Suprapubic skin (tissue), 4 donors: ENCODE results near the gene ATF6. TPM values are rescaled to one million over a fixed set of nuclear protein-coding genes. Genes with fewer than 3 reads are reported as not detected.

Source experiments
- DNase-seq, 2 donors: peaks; one replicate each; pipeline ENCODE4 v3.0.0-alpha.2; 2019; ENCODE audit warnings: low spot score in 2 of 2
- H3K27ac ChIP-seq: fragments of 200-600 bp; sonication (generic); one replicate; pipeline ENCODE4 v1.5.1; 2019
- H3K27me3 ChIP-seq: fragments of 200-600 bp; sonication (generic); one replicate; pipeline ENCODE4 v1.5.1; 2019
- H3K36me3 ChIP-seq: fragments of 200-600 bp; sonication (generic); one replicate; pipeline ENCODE4 v1.5.1; 2019
- H3K4me1 ChIP-seq: fragments of 200-600 bp; sonication (generic); one replicate; pipeline ENCODE4 v1.5.1; 2019
- H3K4me3 ChIP-seq: fragments of 200-600 bp; sonication (generic); one replicate; pipeline ENCODE4 v1.5.1; 2019; ENCODE audit warnings: mild to moderate bottlenecking
- H3K9me3 ChIP-seq: fragments of 200-600 bp; sonication (generic); one replicate; pipeline ENCODE4 v1.5.1; 2019
- CTCF ChIP-seq, 2 donors: fragments of 200-600 bp in 1 of 2; fragments of 450-650 bp in 1 of 2; sonication (generic) in 1 of 2; IDR thresholded peaks; one replicate each; pipeline ENCODE4 v1.5.1; 2016 to 2019; ENCODE audit warnings: antibody characterized with exemption in 2 of 2, mild to moderate bottlenecking in 1 of 2, moderate library complexity in 1 of 2
- EP300 ChIP-seq: sonication (generic); formaldehyde crosslinking; IDR thresholded peaks from one replicate; pipeline ENCODE4 v1.6.1; 2017; ENCODE audit warnings: antibody characterized with exemption
- POLR2A ChIP-seq, 2 donors: fragments of 450-650 bp; IDR thresholded peaks; one replicate each; pipeline ENCODE4 v1.6.1; 2017; ENCODE audit warnings: antibody characterized with exemption in 2 of 2, mild to moderate bottlenecking in 2 of 2, moderate library complexity in 2 of 2
- POLR2AphosphoS5 ChIP-seq, 3 donors: sonication (generic); formaldehyde crosslinking; IDR thresholded peaks; one replicate each; pipeline ENCODE4 v1.6.1; 2017; ENCODE audit warnings: antibody characterized with exemption in 3 of 3
- WGBS: methylation state at CpG from one replicate; pipeline ENCODE4 v1.1.5; 2018; 5-methylcytosine and 5-hydroxymethylcytosine counted together
- total RNA-seq, 4 donors: library from RNA; depleted of rRNA; stranded (reverse); fragments of >200 nt; gene quantifications; one replicate each; pipeline ENCODE4 v1.1.0, GENCODE V29; 2016

ATF6 gene
- total RNA-seq, 4 donors from 2014 or later = 28.0 to 32.4 (median 29.7) TPM

- Histone ChIP-seq H3K4me1 (no peaks in the 10 kb centered on the region), H3K27ac (no peak overlapping the region), H3K4me3 (no peak overlapping the region), H3K36me3 (peaks cover 8% of the 10 kb centered on the region), H3K27me3 (no peaks in the 10 kb centered on the region), H3K9me3 (no peaks in the 10 kb centered on the region)
- no peak for DNase-seq
- 68% methylated on average over 8 of the region's 8 CpGs for WGBS
- TF ChIP-seq EP300 (no peak), CTCF (IDR thresholded peaks at IDR 0.05) (no peak), POLR2A (IDR thresholded peaks at IDR 0.05) (no peak), POLR2AphosphoS5 (IDR thresholded peaks at IDR 0.05) (no peak)
These were observed 175.8 kb downstream of the ATF6 start for GRCh38 chr1:161941726-161942436.

GRCh38 chr1:161943737-161944136 lies 177.6 kb downstream of the ATF6 start:
- WGBS = 96% methylated on average over 1 of the region's 1 CpG
- Histone ChIP-seq H3K4me3 (no peak overlapping the region), H3K36me3 (peaks cover 8% of the 10 kb centered on the region), H3K27me3 (no peaks in the 10 kb centered on the region), H3K27ac (no peak overlapping the region), H3K9me3 (no peaks in the 10 kb centered on the region), H3K4me1 (no peaks in the 10 kb centered on the region)
- no peak for DNase-seq
- TF ChIP-seq EP300 (no peak), CTCF (IDR thresholded peaks at IDR 0.05) (no peak), POLR2A (IDR thresholded peaks at IDR 0.05) (no peak), POLR2AphosphoS5 (IDR thresholded peaks at IDR 0.05) (no peak)

GRCh38 chr1:161944381-161944780 lies 178.3 kb downstream of the ATF6 start:
- TF ChIP-seq POLR2AphosphoS5 (IDR thresholded peaks at IDR 0.05) (no peak), CTCF (IDR thresholded peaks at IDR 0.05) (no peak), EP300 (no peak), POLR2A (IDR thresholded peaks at IDR 0.05) (no peak)
- H3K27me3 ChIP-seq = no peaks in the 10 kb centered on the region
- no peak for DNase-seq
- 86% methylated on average over 2 of the region's 2 CpGs for WGBS
- H3K4me1 ChIP-seq = no peaks in the 10 kb centered on the region
- H3K4me3 ChIP-seq = no peak overlapping the region
- H3K36me3 ChIP-seq = peaks cover 8% of the 10 kb centered on the region
- no peak overlapping the region for H3K27ac ChIP-seq
- H3K9me3 ChIP-seq = no peaks in the 10 kb centered on the region

GRCh38 chr1:161945306-161946060 lies 179.4 kb downstream of the ATF6 start:
- H3K36me3 ChIP-seq = peaks cover 8% of the 10 kb centered on the region
- TF ChIP-seq POLR2A (IDR thresholded peaks at IDR 0.05) = no peak
- no peak for TF ChIP-seq POLR2AphosphoS5 (IDR thresholded peaks at IDR 0.05)
- TF ChIP-seq CTCF (IDR thresholded peaks at IDR 0.05) = no peak
- TF ChIP-seq EP300 = no peak
- no peak overlapping the region for H3K27ac ChIP-seq
- peaks cover 4% of the 10 kb centered on the region for H3K4me1 ChIP-seq
- DNase-seq = no peak
- H3K27me3 ChIP-seq = no peaks in the 10 kb centered on the region
- H3K9me3 ChIP-seq = no peaks in the 10 kb centered on the region
- no peak overlapping the region for H3K4me3 ChIP-seq
- WGBS = 75% methylated on average over 3 of the region's 3 CpGs
